ENCODE data around the gene MORC3. TPM values are rescaled to one million over a fixed set of nuclear protein-coding genes. Genes with fewer than 3 reads are reported as not detected.
A peak's percentile ranks its signal among the peaks of the same experiment; 100 is the strongest.
"Not testable (repeated sequence)": the region's sequence is repeated elsewhere in the genome, so short reads cannot be mapped to it uniquely, and the experiment has no call there.

Gene MORC3
- total RNA-seq, 2 experiments from 2014 or later: 23.9 to 25.0 TPM

- intact Hi-C loops (cut with DNase I, micrococcal nuclease): no loop called here
- Mint-ChIP-seq H3K27me3 (no peaks in the 10 kb centered on the region), H3K27ac (peak overlapping the region; percentile 38), H3K36me3 (ENCODE audit: low read depth) (peaks cover 34% of the 10 kb centered on the region), H3K4me1 (peaks cover 5% of the 10 kb centered on the region), H3K9me3 (ENCODE audit: low read depth) (no peaks in the 10 kb centered on the region), H3K4me3 (no peak overlapping the region)
- CTCF ChIA-PET: interaction anchor here (0.5 kb wide), 1 partner anchor 63 kb away, joined by 4 read pairs; no protein-coding TSS in a partner anchor
- POLR2A ChIA-PET: no interaction called here
- DNase-seq: no peak
- no peak for ATAC-seq
These were observed 35.1 kb downstream of the MORC3 start for GRCh38 chr21:36354918-36355680.

GRCh38 chr21:36355868-36356267, 35.9 kb downstream of the MORC3 start:
- POLR2A ChIA-PET: no interaction called here
- Mint-ChIP-seq H3K36me3 (ENCODE audit: low read depth) (peaks cover 37% of the 10 kb centered on the region), H3K4me3 (no peak overlapping the region), H3K27me3 (no peaks in the 10 kb centered on the region), H3K27ac (no peak overlapping the region), H3K9me3 (ENCODE audit: low read depth) (no peaks in the 10 kb centered on the region), H3K4me1 (peaks cover 5% of the 10 kb centered on the region)
- no peak for DNase-seq
- intact Hi-C loops (cut with DNase I, micrococcal nuclease): no loop called here
- no peak for ATAC-seq
- CTCF ChIA-PET: interaction anchor here (0.5 to 1.1 kb wide), 2 partner anchors 30 to 63 kb away, joined by 3 to 4 read pairs; no protein-coding TSS in a partner anchor

- CTCF ChIA-PET: interaction anchor here (0.7 kb wide), 1 partner anchor 426 kb away, joined by 3 read pairs; no protein-coding TSS in a partner anchor
- intact Hi-C loops (cut with DNase I, micrococcal nuclease): no loop called here
- H3K27me3 Mint-ChIP-seq: no peaks in the 10 kb centered on the region
These were observed 39.2 kb downstream of the MORC3 start for GRCh38 chr21:36359185-36359584.

DNA sequence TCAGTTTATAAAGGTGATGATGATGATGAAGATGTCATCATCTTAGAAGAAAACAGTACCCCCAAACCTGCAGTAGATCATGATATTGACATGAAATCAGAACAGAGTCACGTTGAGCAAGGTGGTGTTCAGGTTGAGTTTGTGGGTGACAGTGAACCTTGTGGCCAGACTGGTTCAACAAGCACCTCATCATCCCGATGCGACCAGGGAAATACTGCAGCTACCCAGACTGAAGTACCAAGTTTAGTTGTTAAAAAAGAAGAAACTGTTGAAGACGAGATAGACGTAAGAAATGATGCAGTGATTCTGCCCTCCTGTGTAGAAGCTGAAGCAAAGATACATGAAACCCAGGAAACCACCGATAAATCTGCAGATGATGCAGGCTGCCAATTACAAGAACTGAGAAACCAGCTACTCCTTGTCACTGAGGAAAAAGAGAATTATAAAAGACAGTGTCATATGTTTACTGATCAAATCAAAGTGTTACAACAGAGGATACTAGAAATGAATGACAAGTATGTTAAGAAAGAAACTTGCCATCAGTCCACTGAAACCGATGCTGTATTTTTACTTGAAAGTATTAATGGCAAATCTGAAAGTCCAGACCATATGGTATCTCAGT, 49.2 kb downstream of the MORC3 start:
- H3K27ac Mint-ChIP-seq: peak overlapping the region; percentile 65
- ATAC-seq: peak; percentile 58
- POLR2A ChIA-PET: interaction anchor here (0.6 kb wide), 1 partner anchor 28 kb away, joined by 4 read pairs; no protein-coding TSS in a partner anchor

More at GRCh38 chr21:36359185-36359584, 39.2 kb downstream of the MORC3 start:
- no peak for DNase-seq
- Mint-ChIP-seq H3K36me3 (ENCODE audit: low read depth) (peaks cover 42% of the 10 kb centered on the region), H3K4me3 (no peak overlapping the region), H3K27ac (no peak overlapping the region), H3K9me3 (ENCODE audit: low read depth) (no peaks in the 10 kb centered on the region), H3K4me1 (peaks cover 3% of the 10 kb centered on the region)
- no peak for ATAC-seq
- POLR2A ChIA-PET: no interaction called here

DNA sequence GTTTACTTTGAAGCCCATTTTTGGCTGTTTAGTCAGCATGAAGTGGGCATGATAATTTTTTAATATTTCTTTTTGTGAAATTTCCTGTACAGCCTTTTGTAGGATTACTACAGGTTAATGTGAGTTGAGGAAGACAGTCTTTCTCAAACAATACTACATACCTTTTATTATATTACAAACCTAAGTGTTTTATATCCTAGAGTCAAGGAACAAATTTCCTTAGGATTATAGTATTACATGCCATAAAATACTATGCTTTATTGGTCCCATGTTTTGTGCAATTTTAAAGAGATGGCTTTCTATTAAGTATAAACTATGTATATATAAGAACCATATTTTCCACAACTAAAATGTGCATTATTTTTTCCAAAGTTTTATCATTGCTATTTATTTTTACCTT, 56.0 kb downstream of the MORC3 start:
- Mint-ChIP-seq H3K36me3 (ENCODE audit: low read depth) (peaks cover 24% of the 10 kb centered on the region), H3K27me3 (no peaks in the 10 kb centered on the region), H3K9me3 (ENCODE audit: low read depth) (no peaks in the 10 kb centered on the region), H3K27ac (no peak overlapping the region), H3K4me3 (no peak overlapping the region), H3K4me1 (no peaks in the 10 kb centered on the region)
- DNase-seq (no peak), ATAC-seq (no peak)
- ChIA-PET CTCF (interaction anchor here (0.5 to 1.1 kb wide), 3 partner anchors 7 to 234 kb away, joined by 3 to 4 read pairs (median 3); no protein-coding TSS in a partner anchor), POLR2A (no interaction called here)
- intact Hi-C loops (cut with DNase I, micrococcal nuclease): no loop called here

More for the DNA sequence above, 49.2 kb downstream of the MORC3 start:
- Mint-ChIP-seq H3K36me3 (ENCODE audit: low read depth) (peaks cover 49% of the 10 kb centered on the region), H3K4me1 (peaks cover 3% of the 10 kb centered on the region), H3K4me3 (no peak overlapping the region), H3K27me3 (no peaks in the 10 kb centered on the region), H3K9me3 (ENCODE audit: low read depth) (no peaks in the 10 kb centered on the region)
- CTCF ChIA-PET: interaction anchor here (0.5 to 1.4 kb wide), 4 partner anchors 7 to 257 kb away, joined by 3 to 4 read pairs (median 3); no protein-coding TSS in a partner anchor
- no peak for DNase-seq
- intact Hi-C loops (cut with DNase I, micrococcal nuclease): no loop called here

- no peaks in the 10 kb centered on the region for H3K9me3 Mint-ChIP-seq (ENCODE audit: low read depth)
- DNase-seq (no peak), ATAC-seq (no peak)
- no peak overlapping the region for H3K4me3 Mint-ChIP-seq
- H3K27me3 Mint-ChIP-seq: no peaks in the 10 kb centered on the region
- peaks cover 16% of the 10 kb centered on the region for H3K36me3 Mint-ChIP-seq (ENCODE audit: low read depth)
- intact Hi-C loops (cut with DNase I, micrococcal nuclease): no loop called here
- ChIA-PET POLR2A (no interaction called here), CTCF (interaction anchor here (0.7 to 1.2 kb wide), 3 partner anchors 9 to 58 kb away, joined by 3 read pairs; no protein-coding TSS in a partner anchor)
- H3K27ac Mint-ChIP-seq: no peak overlapping the region
- H3K4me1 Mint-ChIP-seq: peaks cover 3% of the 10 kb centered on the region
These were observed 57.4 kb downstream of the MORC3 start for GRCh38 chr21:36377391-36377842.

DNA sequence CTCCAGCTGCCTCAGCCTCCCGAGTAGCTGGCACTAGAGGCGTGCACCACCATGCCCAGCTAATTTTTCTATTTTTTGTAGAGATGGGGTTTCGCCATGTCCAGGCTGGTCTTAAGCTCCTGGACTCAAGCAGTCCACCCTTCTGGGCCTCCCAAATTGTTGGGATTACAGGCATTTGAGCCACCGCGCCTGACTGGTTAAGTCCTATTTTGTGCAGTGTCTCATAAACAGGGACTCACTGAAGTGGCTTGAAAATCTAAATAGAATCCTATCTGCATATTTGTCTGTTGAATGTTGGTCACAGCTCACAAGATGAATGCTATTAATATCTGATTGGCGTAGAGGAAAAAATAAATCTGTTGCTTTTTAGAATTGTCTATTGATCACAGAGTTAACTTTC, 59.3 kb downstream of the MORC3 start:
- ATAC-seq (no peak), DNase-seq (no peak)
- CTCF ChIA-PET: no interaction called here
- no peaks in the 10 kb centered on the region for H3K27me3 Mint-ChIP-seq
- POLR2A ChIA-PET: no interaction called here
- no peak overlapping the region for H3K4me3 Mint-ChIP-seq
- H3K27ac Mint-ChIP-seq: no peak overlapping the region
- no peaks in the 10 kb centered on the region for H3K9me3 Mint-ChIP-seq (ENCODE audit: low read depth)
- peaks cover 9% of the 10 kb centered on the region for H3K36me3 Mint-ChIP-seq (ENCODE audit: low read depth)
- intact Hi-C loops (cut with DNase I, micrococcal nuclease): no loop called here
- H3K4me1 Mint-ChIP-seq: peaks cover 3% of the 10 kb centered on the region

GRCh38 chr21:36381841-36382589, 62.0 kb downstream of the MORC3 start:
- peaks cover 13% of the 10 kb centered on the region for H3K4me1 Mint-ChIP-seq
- peaks cover 17% of the 10 kb centered on the region for H3K36me3 Mint-ChIP-seq (ENCODE audit: low read depth)
- ATAC-seq (no peak), DNase-seq (no peak)
- H3K9me3 Mint-ChIP-seq (ENCODE audit: low read depth): no peaks in the 10 kb centered on the region
- intact Hi-C loops (cut with DNase I, micrococcal nuclease): no loop called here
- no peak overlapping the region for H3K4me3 Mint-ChIP-seq
- CTCF ChIA-PET: interaction anchor here (0.7 to 1.0 kb wide), 2 partner anchors 51 to 243 kb away, joined by 3 read pairs; no protein-coding TSS in a partner anchor
- H3K27me3 Mint-ChIP-seq: no peaks in the 10 kb centered on the region
- peak overlapping the region; percentile 72 for H3K27ac Mint-ChIP-seq
- POLR2A ChIA-PET: no interaction called here

DNA sequence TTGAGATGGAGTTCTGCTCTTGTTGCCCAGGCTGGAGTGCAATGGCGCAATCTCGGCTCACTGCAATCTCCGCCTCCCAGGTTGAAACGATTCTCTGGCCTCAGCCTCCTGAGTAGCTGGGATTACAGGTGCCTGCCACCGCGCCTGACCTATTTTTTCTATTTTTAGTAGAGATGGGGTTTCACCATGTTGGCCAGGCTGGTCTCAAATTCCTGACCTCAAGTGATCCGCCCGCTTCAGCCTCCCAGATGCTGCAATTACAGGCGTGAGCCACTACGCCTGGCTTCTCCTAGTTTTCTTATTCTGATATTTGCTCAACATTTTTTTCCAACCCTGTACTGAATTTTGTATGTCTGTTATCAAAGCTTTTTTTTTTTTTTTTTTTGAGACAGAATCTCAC, 62.7 kb downstream of the MORC3 start:
- CTCF ChIA-PET; H3K27ac Mint-ChIP-seq; POLR2A ChIA-PET; H3K27me3 Mint-ChIP-seq; H3K9me3 Mint-ChIP-seq (ENCODE audit: low read depth); DNase-seq; H3K4me3 Mint-ChIP-seq; intact Hi-C loops (cut with DNase I, micrococcal nuclease); ATAC-seq: not testable (repeated sequence)
- H3K4me1 Mint-ChIP-seq: peaks cover 17% of the 10 kb centered on the region
- H3K36me3 Mint-ChIP-seq (ENCODE audit: low read depth): peaks cover 19% of the 10 kb centered on the region

DNA sequence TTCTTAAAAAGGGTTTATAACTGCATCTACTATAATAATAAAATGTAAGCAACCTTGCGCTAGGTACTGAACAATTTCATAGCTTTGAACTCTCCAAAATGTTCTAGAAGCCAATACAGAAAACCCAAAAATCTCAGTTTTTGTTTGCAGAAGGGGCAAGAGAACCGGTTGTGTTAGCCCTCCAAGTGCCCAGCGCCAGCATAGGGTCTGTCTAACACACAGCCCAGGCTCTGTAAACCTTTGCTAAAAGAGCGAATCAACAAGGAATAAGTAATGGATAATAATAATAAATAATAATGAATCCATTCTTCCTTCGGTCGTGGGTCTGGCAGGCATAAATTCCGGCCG, 64.9 kb downstream of the MORC3 start:
- Mint-ChIP-seq H3K4me1 (peaks cover 17% of the 10 kb centered on the region), H3K9me3 (ENCODE audit: low read depth) (no peaks in the 10 kb centered on the region), H3K27me3 (no peaks in the 10 kb centered on the region), H3K4me3 (peak overlapping the region; percentile 15), H3K27ac (no peak overlapping the region), H3K36me3 (ENCODE audit: low read depth) (peaks cover 35% of the 10 kb centered on the region)
- CTCF ChIA-PET: interaction anchor here (0.7 to 1.1 kb wide), 5 partner anchors 10 to 243 kb away, joined by 3 to 4 read pairs (median 3); no protein-coding TSS in a partner anchor
- DNase-seq (no peak), ATAC-seq (peak; percentile 12)
- POLR2A ChIA-PET: interaction anchor here (1.1 kb wide), 1 partner anchor 9 kb away, joined by 3 read pairs; no protein-coding TSS in a partner anchor
- intact Hi-C loops (cut with DNase I, micrococcal nuclease): loop anchor here (1.0 to 5.0 kb wide), 7 partner anchors 45 to 882 kb away; partner anchors contain the start of genes DOP1B (in 2 of the 2), MORC3 (in 1 of the 2), SETD4 (in 1 of the 2) and VPS26C (in 1 of the 2)

All from activated CD4-positive, alpha-beta T cell treated with anti-CD3 and anti-CD28 coated beads for 36 hours (primary cell).